ENCODE data around the gene GRM1. TPM values are rescaled to one million over a fixed set of nuclear protein-coding genes. Genes with fewer than 3 reads are reported as not detected.

Gene GRM1
- total and polyA plus RNA-seq, 9 of the 15 experiments (the other 6 are each of a cell fraction or from before 2014, with no cell fraction given), result not detected

DNA sequence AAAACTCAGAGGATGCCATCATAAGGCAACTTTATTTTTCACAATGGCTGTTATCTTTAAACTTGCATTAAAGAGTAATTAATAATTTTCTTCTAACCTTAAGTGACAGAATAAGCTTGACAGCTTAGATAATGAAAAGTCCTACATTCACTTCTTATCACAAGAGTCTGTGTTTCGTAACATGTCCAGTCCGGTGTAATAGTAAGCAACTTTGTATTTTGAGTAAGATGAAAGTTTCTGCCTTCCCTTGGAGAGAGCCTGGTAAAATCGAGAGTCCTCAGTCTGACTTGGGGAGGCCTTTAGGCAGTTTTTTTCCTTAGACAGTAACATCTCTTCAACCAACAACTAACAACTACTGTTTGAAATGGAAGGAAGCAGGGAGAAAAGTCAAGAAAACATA is 195.6 kb downstream of the GRM1 start (continued):
- TF ChIP-seq, protein P1, sequence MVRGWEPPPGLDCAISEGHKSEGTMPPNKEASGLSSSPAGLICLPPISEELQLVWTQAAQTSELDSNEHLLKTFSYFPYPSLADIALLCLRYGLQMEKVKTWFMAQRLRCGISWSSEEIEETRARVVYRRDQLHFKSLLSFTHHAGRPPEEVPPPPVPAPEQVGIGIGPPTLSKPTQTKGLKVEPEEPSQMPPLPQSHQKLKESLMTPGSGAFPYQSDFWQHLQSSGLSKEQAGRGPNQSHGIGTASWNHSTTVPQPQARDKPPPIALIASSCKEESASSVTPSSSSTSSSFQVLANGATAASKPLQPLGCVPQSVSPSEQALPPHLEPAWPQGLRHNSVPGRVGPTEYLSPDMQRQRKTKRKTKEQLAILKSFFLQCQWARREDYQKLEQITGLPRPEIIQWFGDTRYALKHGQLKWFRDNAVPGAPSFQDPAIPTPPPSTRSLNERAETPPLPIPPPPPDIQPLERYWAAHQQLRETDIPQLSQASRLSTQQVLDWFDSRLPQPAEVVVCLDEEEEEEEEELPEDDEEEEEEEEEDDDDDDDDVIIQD (CRISPR knock-in tag; IDR thresholded peaks at IDR 0.05), result no peak
- TF ChIP-seq, protein P2, sequence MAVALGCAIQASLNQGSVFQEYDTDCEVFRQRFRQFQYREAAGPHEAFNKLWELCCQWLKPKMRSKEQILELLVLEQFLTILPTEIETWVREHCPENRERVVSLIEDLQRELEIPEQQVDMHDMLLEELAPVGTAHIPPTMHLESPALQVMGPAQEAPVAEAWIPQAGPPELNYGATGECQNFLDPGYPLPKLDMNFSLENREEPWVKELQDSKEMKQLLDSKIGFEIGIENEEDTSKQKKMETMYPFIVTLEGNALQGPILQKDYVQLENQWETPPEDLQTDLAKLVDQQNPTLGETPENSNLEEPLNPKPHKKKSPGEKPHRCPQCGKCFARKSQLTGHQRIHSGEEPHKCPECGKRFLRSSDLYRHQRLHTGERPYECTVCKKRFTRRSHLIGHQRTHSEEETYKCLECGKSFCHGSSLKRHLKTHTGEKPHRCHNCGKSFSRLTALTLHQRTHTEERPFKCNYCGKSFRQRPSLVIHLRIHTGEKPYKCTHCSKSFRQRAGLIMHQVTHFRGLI (CRISPR knock-in tag; IDR thresholded peaks at IDR 0.05), result no peak
- TF ChIP-seq STAT5A (IDR thresholded peaks at IDR 0.05; ENCODE audit: borderline replicate concordance, low read length), result no peak
- TF ChIP-seq, protein P3, sequence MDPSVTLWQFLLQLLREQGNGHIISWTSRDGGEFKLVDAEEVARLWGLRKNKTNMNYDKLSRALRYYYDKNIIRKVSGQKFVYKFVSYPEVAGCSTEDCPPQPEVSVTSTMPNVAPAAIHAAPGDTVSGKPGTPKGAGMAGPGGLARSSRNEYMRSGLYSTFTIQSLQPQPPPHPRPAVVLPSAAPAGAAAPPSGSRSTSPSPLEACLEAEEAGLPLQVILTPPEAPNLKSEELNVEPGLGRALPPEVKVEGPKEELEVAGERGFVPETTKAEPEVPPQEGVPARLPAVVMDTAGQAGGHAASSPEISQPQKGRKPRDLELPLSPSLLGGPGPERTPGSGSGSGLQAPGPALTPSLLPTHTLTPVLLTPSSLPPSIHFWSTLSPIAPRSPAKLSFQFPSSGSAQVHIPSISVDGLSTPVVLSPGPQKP (CRISPR knock-in tag; IDR thresholded peaks at IDR 0.05), result no peak

DNA sequence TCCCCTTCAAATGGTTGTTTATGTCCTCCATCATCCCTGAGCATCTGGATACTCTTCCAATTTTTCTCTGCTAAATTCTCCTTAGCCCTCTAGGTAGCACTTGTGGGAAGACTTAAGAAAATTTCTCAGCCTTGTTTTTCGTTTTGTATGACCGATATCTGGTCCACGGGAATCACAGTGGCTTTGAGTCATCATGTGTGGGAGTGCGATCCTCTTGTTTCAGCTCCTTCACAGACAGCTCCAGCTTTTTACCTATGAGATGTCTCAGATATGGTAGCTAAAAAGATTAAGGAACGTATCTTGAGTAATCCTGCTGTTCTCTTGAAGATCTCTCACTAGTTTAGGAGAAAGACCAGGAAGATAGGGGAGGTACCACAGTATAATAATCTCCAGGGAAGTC is 196.1 kb downstream of the GRM1 start:
- Histone ChIP-seq H3K4me2 (ENCODE audit: insufficient read depth, low read length) (no peak overlapping the region), H3K4me3 (no peak overlapping the region), H3K9me3 (replicated peaks; ENCODE audit: control insufficient read depth, insufficient read depth, low read depth, low read length) (no peaks in the 10 kb centered on the region), H3K9ac (ENCODE audit: insufficient read depth in 1 of 2, low read depth in 2 of 2, low read length in 2 of 2) (no peak overlapping the region), H3K36me3 (ENCODE audit: control insufficient read depth, insufficient read depth, low read length) (no peaks in the 10 kb centered on the region), H4K20me1 (replicated peaks; ENCODE audit: control insufficient read depth, insufficient read depth, low read length) (no peaks in the 10 kb centered on the region), H3K4me1 (replicated peaks in 1 of 2; ENCODE audit: control insufficient read depth in 2 of 2, insufficient read depth in 2 of 2, low read length in 2 of 2) (no peaks in the 10 kb centered on the region), H2AFZ (ENCODE audit: low read depth, low read length) (no peak overlapping the region), H3K9me1 (ENCODE audit: control insufficient read depth, insufficient read depth, low read length) (no peaks in the 10 kb centered on the region), H3K79me2 (ENCODE audit: control insufficient read depth, insufficient read depth, low read length) (no peaks in the 10 kb centered on the region), H3K27me3 (ENCODE audit: control insufficient read depth in 2 of 2, insufficient read depth in 2 of 2, low read length in 2 of 2) (no peaks in the 10 kb centered on the region), H3K27ac (ENCODE audit: extremely low read depth, low read depth, low read length) (no peak overlapping the region)
- TF ChIP-seq SIN3B (IDR thresholded peaks at IDR 0.05; ENCODE audit: low read depth) (no peak), ZNF445 (CRISPR knock-in tag; IDR thresholded peaks at IDR 0.05; ENCODE audit: low read depth) (no peak), E2F3 (CRISPR knock-in tag; IDR thresholded peaks at IDR 0.05) (no peak), MCM5 (IDR thresholded peaks at IDR 0.05; ENCODE audit: low read depth) (no peak)
- POLR2A ChIA-PET, result no interaction called here
- DNase-seq (ENCODE audit: extremely low read depth in 1 of 4, low spot score in 3 of 4) (no peak), ATAC-seq (no peak), FAIRE-seq (no peak)
- in situ Hi-C loops (cut with MboI) (no loop called here), intact Hi-C loops (cut with micrococcal nuclease) (no loop called here)
- BruUV-seq (replicated peaks), result no TSS peak
- WGBS (ENCODE audit: insufficient coverage, low coverage, missing lambda C conversion rate), result 1% methylated on average over 5 of the region's 5 CpGs
- CTCF ChIA-PET (ENCODE audit: low intra/inter-chr PET ratio), result no interaction called here
